ENCODE results near the gene DIS3L2.
"Not testable (repeated sequence)": the region's sequence is repeated elsewhere in the genome, so short reads cannot be mapped to it uniquely, and the experiment has no call there.

DIS3L2 gene

DNA sequence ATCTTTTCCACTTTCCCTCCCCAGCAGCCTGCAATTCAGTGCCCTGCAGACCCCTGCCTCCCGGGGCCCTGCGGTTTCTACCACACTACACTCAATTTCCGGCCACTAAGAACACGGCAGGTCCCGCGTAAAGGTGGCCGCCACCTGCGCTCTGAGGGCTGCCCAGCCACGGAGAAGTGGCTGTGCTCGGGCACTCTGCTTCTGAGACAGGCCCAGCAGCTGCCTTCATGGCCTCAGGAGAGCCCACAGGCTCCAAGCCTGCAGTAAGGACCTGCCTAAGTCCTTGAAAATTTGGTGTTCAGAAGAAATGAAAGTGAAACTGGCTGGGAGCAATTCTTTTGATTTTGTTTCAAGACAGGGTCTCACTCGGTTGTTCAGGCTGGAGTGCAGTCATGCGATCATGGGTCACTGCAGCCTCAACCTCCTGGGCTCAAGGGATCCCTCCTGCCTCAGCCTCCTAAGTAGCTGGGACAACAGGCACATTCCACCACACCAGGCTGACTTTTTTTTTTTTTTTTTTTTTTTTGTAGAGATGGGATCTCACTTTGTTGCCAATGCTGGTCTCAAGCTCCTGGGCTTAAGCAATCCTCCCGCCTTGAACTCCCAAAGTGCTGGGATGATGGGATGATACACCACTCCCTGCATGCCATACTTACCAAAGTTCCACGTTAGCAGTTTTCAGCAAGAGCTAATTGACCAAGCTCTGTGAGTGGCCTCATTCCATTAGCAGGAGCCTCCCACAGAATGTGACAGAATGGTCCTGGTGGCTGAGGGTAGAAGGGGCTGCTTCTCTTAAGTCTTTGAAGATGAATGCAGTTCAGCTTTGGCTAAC, 402.5 kb downstream of the DIS3L2 start:
- Histone ChIP-seq H4K91ac (ENCODE audit: low read depth, low read length, poor library complexity) (no peak overlapping the region), H3K4me1 (ENCODE audit: control insufficient read depth in 2 of 2, insufficient read depth in 1 of 2, low read depth in 1 of 2, low read length in 2 of 2) (no peaks in the 10 kb centered on the region), H3K9me3 (replicated peaks in 1 of 2; ENCODE audit: control insufficient read depth in 2 of 2, insufficient read depth in 1 of 2, low read depth in 1 of 2, low read length in 2 of 2) (no peaks in the 10 kb centered on the region), H3K18ac (ENCODE audit: low read length) (no peak overlapping the region), H2BK120ac (ENCODE audit: low read depth, low read length) (no peak overlapping the region), H2AK5ac (ENCODE audit: low read depth, low read length) (peak overlapping the region; percentile 63), H2BK15ac (ENCODE audit: low read length) (no peak overlapping the region), H3K9ac (ENCODE audit: low read depth, low read length, poor library complexity) (no peak overlapping the region), H3K4me2 (ENCODE audit: insufficient read depth, low read length, poor library complexity, severe bottlenecking) (no peak overlapping the region), H4K8ac (ENCODE audit: low read depth, low read length) (no peak overlapping the region), H3K4me3 (ENCODE audit: low read length in 2 of 2) (no peak overlapping the region), H3K27me3 (ENCODE audit: control insufficient read depth in 3 of 3, insufficient read depth in 3 of 3, low read depth in 1 of 3, low read length in 3 of 3) (peaks cover 0 to 2% (median 0%) of the 10 kb centered on the region in 3 experiments), H3K14ac (ENCODE audit: low read length) (peak overlapping the region; percentile 82), H3K79me1 (ENCODE audit: low read depth, low read length) (no peaks in the 10 kb centered on the region), H2BK12ac (ENCODE audit: low read length) (no peak overlapping the region), H3K23ac (ENCODE audit: low read depth, low read length, poor library complexity) (peak overlapping the region; percentile 55), H3K4ac (ENCODE audit: low read length) (no peak overlapping the region), H2BK5ac (ENCODE audit: low read length) (peak overlapping the region; percentile 75), H3K27ac (replicated peaks; ENCODE audit: low read length) (no peak overlapping the region), H2AFZ (ENCODE audit: low read length) (peak overlapping the region; percentile 45), H3K36me3 (replicated peaks in 1 of 2; ENCODE audit: control insufficient read depth in 2 of 2, insufficient read depth in 2 of 2, low read length in 2 of 2) (no peaks in the 10 kb centered on the region)
- no CpG with 5 or more reads among the region's 14 CpGs for WGBS, 2 donors (ENCODE audit: extremely low coverage in 2 of 2, insufficient read length in 2 of 2, insufficient replicate concordance in 1 of 2)
- DNase-seq (ENCODE audit: low spot score): no peak

GRCh38 chr2:232364806-232365594, 403.5 kb downstream of the DIS3L2 start:
- not testable (repeated sequence) for H3K79me1 ChIP-seq (ENCODE audit: low read depth, low read length); DNase-seq (ENCODE audit: low spot score); H3K23ac ChIP-seq (ENCODE audit: low read depth, low read length, poor library complexity); H2BK5ac ChIP-seq (ENCODE audit: low read length); H2BK12ac ChIP-seq (ENCODE audit: low read length); H2AK5ac ChIP-seq (ENCODE audit: low read depth, low read length); H4K8ac ChIP-seq (ENCODE audit: low read depth, low read length); H2AFZ ChIP-seq (ENCODE audit: low read length); H3K4me1 ChIP-seq (ENCODE audit: control insufficient read depth in 2 of 2, insufficient read depth in 1 of 2, low read depth in 1 of 2, low read length in 2 of 2); H4K91ac ChIP-seq (ENCODE audit: low read depth, low read length, poor library complexity); H3K4me2 ChIP-seq (ENCODE audit: insufficient read depth, low read length, poor library complexity, severe bottlenecking); H3K36me3 ChIP-seq (replicated peaks in 1 of 2; ENCODE audit: control insufficient read depth in 2 of 2, insufficient read depth in 2 of 2, low read length in 2 of 2); H3K14ac ChIP-seq (ENCODE audit: low read length); H3K9ac ChIP-seq (ENCODE audit: low read depth, low read length, poor library complexity); H3K18ac ChIP-seq (ENCODE audit: low read length); H2BK15ac ChIP-seq (ENCODE audit: low read length); H3K4me3 ChIP-seq (ENCODE audit: low read length in 2 of 2); H3K4ac ChIP-seq (ENCODE audit: low read length); H2BK120ac ChIP-seq (ENCODE audit: low read depth, low read length); H3K9me3 ChIP-seq (replicated peaks in 1 of 2; ENCODE audit: control insufficient read depth in 2 of 2, insufficient read depth in 1 of 2, low read depth in 1 of 2, low read length in 2 of 2); H3K27me3 ChIP-seq (ENCODE audit: control insufficient read depth in 3 of 3, insufficient read depth in 3 of 3, low read depth in 1 of 3, low read length in 3 of 3); H3K27ac ChIP-seq (replicated peaks; ENCODE audit: low read length)
- no CpG with 5 or more reads among the region's 18 CpGs for WGBS, 2 donors (ENCODE audit: extremely low coverage in 2 of 2, insufficient read length in 2 of 2, insufficient replicate concordance in 1 of 2)

DNA sequence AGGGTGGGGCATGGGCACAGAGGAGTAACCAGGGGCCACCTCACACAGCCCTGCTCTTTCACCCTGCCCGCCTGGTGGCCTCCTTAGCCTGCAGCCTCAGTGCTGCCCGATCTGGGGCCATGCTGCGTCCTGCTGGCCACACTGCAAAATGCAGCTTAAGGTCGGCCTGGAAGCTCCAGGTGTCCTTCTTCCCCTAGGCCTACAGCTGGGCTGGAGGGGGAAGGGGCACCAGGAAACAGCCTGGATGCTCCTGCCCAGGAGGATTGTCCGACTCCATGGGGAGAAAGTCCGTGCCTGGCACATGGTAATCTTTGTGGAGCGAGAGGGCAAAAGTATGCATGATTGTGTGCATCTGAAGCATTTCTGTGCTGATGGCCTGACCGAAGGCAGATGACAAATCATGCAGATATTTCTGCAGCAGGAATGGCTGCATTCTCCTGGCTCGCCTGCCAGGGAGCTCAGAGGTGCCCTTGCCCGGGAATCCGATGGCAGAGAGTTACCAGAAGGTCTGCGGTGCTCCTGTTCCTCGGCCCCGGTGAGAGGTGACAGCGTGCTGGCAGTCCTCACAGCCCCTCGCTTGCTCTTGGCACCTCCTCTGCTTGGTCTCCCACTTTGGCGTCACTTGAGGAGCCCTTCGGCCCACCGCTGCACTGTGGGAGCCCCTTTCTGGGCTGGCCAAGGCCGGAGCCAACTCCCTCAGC, 404.3 kb downstream of the DIS3L2 start:
- no peak overlapping the region for H3K27ac ChIP-seq (replicated peaks; ENCODE audit: low read length)
- H3K79me1 ChIP-seq (ENCODE audit: low read depth, low read length): no peaks in the 10 kb centered on the region
- no peak overlapping the region for H4K8ac ChIP-seq (ENCODE audit: low read depth, low read length)
- no peak overlapping the region for H3K9ac ChIP-seq (ENCODE audit: low read depth, low read length, poor library complexity)
- no peak overlapping the region for H2AK5ac ChIP-seq (ENCODE audit: low read depth, low read length)
- no peak for DNase-seq (ENCODE audit: low spot score)
- H2BK120ac ChIP-seq (ENCODE audit: low read depth, low read length): no peak overlapping the region
- H3K4ac ChIP-seq (ENCODE audit: low read length): no peak overlapping the region
- no peak overlapping the region for H3K4me2 ChIP-seq (ENCODE audit: insufficient read depth, low read length, poor library complexity, severe bottlenecking)
- H3K23ac ChIP-seq (ENCODE audit: low read depth, low read length, poor library complexity): no peak overlapping the region
- no peak overlapping the region for H4K91ac ChIP-seq (ENCODE audit: low read depth, low read length, poor library complexity)
- H3K9me3 ChIP-seq (replicated peaks in 1 of 2; ENCODE audit: control insufficient read depth in 2 of 2, insufficient read depth in 1 of 2, low read depth in 1 of 2, low read length in 2 of 2): no peaks in the 10 kb centered on the region
- H3K27me3 ChIP-seq (ENCODE audit: control insufficient read depth in 3 of 3, insufficient read depth in 3 of 3, low read depth in 1 of 3, low read length in 3 of 3): peaks cover 0 to 9% (median 0%) of the 10 kb centered on the region in 3 experiments
- no peak overlapping the region for H3K14ac ChIP-seq (ENCODE audit: low read length)
- peaks cover 1 to 2% of the 10 kb centered on the region in 2 donors for H3K4me1 ChIP-seq (ENCODE audit: control insufficient read depth in 2 of 2, insufficient read depth in 1 of 2, low read depth in 1 of 2, low read length in 2 of 2)
- no peaks in the 10 kb centered on the region for H3K36me3 ChIP-seq (replicated peaks in 1 of 2; ENCODE audit: control insufficient read depth in 2 of 2, insufficient read depth in 2 of 2, low read length in 2 of 2)
- no peak overlapping the region for H3K18ac ChIP-seq (ENCODE audit: low read length)
- no peak overlapping the region for H2BK12ac ChIP-seq (ENCODE audit: low read length)
- H2BK5ac ChIP-seq (ENCODE audit: low read length): no peak overlapping the region
- no peak overlapping the region for H2AFZ ChIP-seq (ENCODE audit: low read length)
- no CpG with 5 or more reads among the region's 20 CpGs for WGBS, 2 donors (ENCODE audit: extremely low coverage in 2 of 2, insufficient read length in 2 of 2, insufficient replicate concordance in 1 of 2)
- H3K4me3 ChIP-seq (ENCODE audit: low read length in 2 of 2): no peak overlapping the region
- H2BK15ac ChIP-seq (ENCODE audit: low read length): no peak overlapping the region

GRCh38 chr2:232366461-232366860, 404.9 kb downstream of the DIS3L2 start:
- no CpG with 5 or more reads among the region's 23 CpGs for WGBS, 2 donors (ENCODE audit: extremely low coverage in 2 of 2, insufficient read length in 2 of 2, insufficient replicate concordance in 1 of 2)
- H3K4ac ChIP-seq (ENCODE audit: low read length); H2BK120ac ChIP-seq (ENCODE audit: low read depth, low read length); DNase-seq (ENCODE audit: low spot score); H3K23ac ChIP-seq (ENCODE audit: low read depth, low read length, poor library complexity); H3K18ac ChIP-seq (ENCODE audit: low read length); H3K9ac ChIP-seq (ENCODE audit: low read depth, low read length, poor library complexity); H3K27me3 ChIP-seq (ENCODE audit: control insufficient read depth in 3 of 3, insufficient read depth in 3 of 3, low read depth in 1 of 3, low read length in 3 of 3); H3K4me2 ChIP-seq (ENCODE audit: insufficient read depth, low read length, poor library complexity, severe bottlenecking); H4K91ac ChIP-seq (ENCODE audit: low read depth, low read length, poor library complexity); H2BK12ac ChIP-seq (ENCODE audit: low read length); H3K79me1 ChIP-seq (ENCODE audit: low read depth, low read length); H3K36me3 ChIP-seq (replicated peaks in 1 of 2; ENCODE audit: control insufficient read depth in 2 of 2, insufficient read depth in 2 of 2, low read length in 2 of 2); H2AFZ ChIP-seq (ENCODE audit: low read length); H2AK5ac ChIP-seq (ENCODE audit: low read depth, low read length); H2BK5ac ChIP-seq (ENCODE audit: low read length); H2BK15ac ChIP-seq (ENCODE audit: low read length); H3K4me1 ChIP-seq (ENCODE audit: control insufficient read depth in 2 of 2, insufficient read depth in 1 of 2, low read depth in 1 of 2, low read length in 2 of 2); H3K27ac ChIP-seq (replicated peaks; ENCODE audit: low read length); H3K9me3 ChIP-seq (replicated peaks in 1 of 2; ENCODE audit: control insufficient read depth in 2 of 2, insufficient read depth in 1 of 2, low read depth in 1 of 2, low read length in 2 of 2); H3K14ac ChIP-seq (ENCODE audit: low read length); H3K4me3 ChIP-seq (ENCODE audit: low read length in 2 of 2); H4K8ac ChIP-seq (ENCODE audit: low read depth, low read length): not testable (repeated sequence)
